ENCODE results near the gene PLOD1.

PLOD1 gene

DNA sequence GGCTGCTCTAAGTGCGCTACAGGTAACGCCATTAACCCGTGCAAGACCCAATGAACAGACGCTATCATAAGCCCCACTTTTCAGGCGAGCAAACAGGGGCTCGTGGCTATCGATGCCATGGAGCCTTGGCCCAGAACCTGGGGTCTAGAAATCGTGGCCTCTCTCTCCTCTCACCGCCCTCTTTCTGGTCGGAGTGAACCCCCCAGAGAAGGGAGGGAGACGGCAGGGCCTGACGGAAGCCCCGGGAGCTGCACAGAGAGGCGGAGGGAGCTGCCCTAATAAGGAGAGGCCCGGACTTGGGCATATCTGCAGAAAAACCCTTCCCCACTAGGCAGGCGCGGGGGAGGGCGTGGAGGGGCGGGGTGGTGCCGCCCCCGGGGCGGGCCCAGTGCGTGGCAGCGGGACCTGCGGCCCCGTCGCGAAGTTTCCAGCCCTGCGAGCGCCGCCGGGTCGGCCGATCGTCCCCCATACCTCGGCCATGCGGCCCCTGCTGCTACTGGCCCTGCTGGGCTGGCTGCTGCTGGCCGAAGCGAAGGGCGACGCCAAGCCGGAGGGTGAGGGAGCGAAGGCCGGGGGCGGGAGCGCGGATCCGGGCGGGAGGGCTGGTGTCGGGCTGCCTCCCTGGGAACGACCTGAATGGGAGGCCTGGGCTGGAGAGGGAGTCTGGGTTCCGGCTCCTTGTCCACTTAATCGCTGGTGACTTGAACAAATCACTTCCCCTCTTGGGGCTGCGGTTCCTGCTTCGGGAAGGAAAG, at the start of gene PLOD1:
TSS of gene PLOD1 (plus strand) at position 416 of the 755 bp plus-strand sequence. CDS start at position 479, 63 bp downstream.
- H3K27ac ChIP-seq (ENCODE audit: low read length): peak within 1 kb of the TSS; percentile 66
- TF ChIP-seq, protein P1, sequence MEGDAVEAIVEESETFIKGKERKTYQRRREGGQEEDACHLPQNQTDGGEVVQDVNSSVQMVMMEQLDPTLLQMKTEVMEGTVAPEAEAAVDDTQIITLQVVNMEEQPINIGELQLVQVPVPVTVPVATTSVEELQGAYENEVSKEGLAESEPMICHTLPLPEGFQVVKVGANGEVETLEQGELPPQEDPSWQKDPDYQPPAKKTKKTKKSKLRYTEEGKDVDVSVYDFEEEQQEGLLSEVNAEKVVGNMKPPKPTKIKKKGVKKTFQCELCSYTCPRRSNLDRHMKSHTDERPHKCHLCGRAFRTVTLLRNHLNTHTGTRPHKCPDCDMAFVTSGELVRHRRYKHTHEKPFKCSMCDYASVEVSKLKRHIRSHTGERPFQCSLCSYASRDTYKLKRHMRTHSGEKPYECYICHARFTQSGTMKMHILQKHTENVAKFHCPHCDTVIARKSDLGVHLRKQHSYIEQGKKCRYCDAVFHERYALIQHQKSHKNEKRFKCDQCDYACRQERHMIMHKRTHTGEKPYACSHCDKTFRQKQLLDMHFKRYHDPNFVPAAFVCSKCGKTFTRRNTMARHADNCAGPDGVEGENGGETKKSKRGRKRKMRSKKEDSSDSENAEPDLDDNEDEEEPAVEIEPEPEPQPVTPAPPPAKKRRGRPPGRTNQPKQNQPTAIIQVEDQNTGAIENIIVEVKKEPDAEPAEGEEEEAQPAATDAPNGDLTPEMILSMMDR (IDR thresholded peaks at IDR 0.05; ENCODE audit: borderline replicate concordance, extremely low read depth, low read length, poor library complexity, severe bottlenecking): no peak
- TF ChIP-seq EZH2 (IDR thresholded peaks at IDR 0.05; ENCODE audit: borderline replicate concordance, low read depth, low read length, severe bottlenecking): no peak
- no peaks in the 10 kb centered on the region for H3K9me3 ChIP-seq (ENCODE audit: insufficient read depth, low read length, severe bottlenecking)
- peak; percentile 91 for DNase-seq
- ATAC-seq (ENCODE audit: insufficient read depth, low read depth): peak; percentile 99
- no peaks in the 10 kb centered on the region for H4K20me1 ChIP-seq (ENCODE audit: insufficient read depth, low read length)
- peak within 1 kb of the TSS; percentile 58 for H3K9ac ChIP-seq (ENCODE audit: low read depth, low read length)
- H3K4me1 ChIP-seq (ENCODE audit: insufficient read depth, low read length): peaks cover 18% of the 10 kb centered on the region
- no peaks in the 10 kb centered on the region for H3K27me3 ChIP-seq (ENCODE audit: insufficient read depth, low read length, poor library complexity)
- peak within 1 kb of the TSS; percentile 83 for H2AFZ ChIP-seq (ENCODE audit: low read depth, low read length)
- no peaks in the 10 kb centered on the region for H3K36me3 ChIP-seq (ENCODE audit: insufficient read depth, low read length)
- H3K4me2 ChIP-seq (ENCODE audit: insufficient read depth, low read length): peak within 1 kb of the TSS; percentile 73
- H3K4me3 ChIP-seq (ENCODE audit: low read depth in 1 of 2, low read length in 2 of 2): peak within 1 kb of the TSS; percentile 23 to 66; a peak in 3 of 4 replicates
- no peaks in the 10 kb centered on the region for H3K79me2 ChIP-seq (ENCODE audit: insufficient read depth, low read length)

DNA sequence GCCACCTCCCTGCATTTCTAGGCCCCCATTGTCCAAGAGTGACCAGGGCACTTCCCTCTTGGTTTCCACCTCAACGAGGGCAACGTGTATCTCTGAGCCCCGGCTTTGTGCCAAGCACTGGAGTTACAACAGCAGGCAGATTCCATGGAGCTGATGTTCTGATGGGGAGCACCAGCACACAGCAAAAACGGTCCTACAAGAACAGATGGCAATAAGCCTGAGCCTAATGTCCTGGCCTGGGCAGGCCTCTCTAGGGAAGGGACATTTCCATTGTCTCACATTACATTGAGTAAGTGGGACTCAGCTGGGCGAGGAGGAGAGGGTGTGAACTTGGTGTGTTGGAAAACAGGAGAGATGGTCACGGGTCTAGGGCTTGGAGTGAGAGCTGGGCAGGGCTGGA, 48.6 kb upstream of the PLOD1 start:
- DNase-seq: no peak

DNA sequence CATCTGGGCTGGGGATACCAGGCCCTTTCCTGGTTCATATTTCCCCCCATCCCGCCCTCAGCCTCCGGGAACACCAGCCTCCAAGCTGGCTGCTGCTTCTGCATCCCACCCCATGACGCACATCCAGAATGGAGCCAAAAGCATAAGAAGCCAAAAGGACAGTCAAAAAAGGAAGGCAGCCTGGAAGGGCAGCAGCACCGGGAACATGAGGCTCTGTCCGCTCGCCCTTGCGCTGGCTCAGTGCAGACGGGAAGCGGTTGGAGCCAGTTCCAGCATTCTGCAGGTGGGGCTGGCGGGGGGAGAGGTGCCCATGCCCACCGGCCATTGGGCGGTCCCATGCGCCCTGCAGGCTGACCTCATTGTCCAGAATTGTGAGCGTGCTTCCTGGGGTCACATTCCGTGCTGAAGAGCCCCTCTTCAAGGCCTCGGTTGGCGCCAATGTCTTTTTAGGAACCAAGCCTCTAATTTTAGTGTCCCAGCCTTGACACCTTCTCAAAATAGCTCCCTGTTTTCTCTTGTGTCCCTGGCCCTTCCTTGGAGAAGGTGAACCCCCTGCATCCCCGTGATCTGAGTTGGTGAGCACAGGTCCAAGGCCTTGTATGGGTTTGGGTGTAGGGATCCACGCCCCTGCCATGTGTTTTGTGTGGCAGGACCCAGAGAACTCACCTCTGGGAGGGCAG, 47.4 kb upstream of the PLOD1 start:
- H3K27ac ChIP-seq (ENCODE audit: low read length): no peak overlapping the region
- ATAC-seq (ENCODE audit: insufficient read depth, low read depth) (no peak), DNase-seq (no peak)
- H3K79me2 ChIP-seq (ENCODE audit: insufficient read depth, low read length): no peaks in the 10 kb centered on the region
- peaks cover 3% of the 10 kb centered on the region; the same call in 1 of the 2 replicates for H4K20me1 ChIP-seq (ENCODE audit: insufficient read depth, low read length)
- H3K9ac ChIP-seq (ENCODE audit: low read depth, low read length): no peak overlapping the region
- H3K27me3 ChIP-seq (ENCODE audit: insufficient read depth, low read length, poor library complexity): peaks cover under 1% of the 10 kb centered on the region
- no peak overlapping the region for H2AFZ ChIP-seq (ENCODE audit: low read depth, low read length)
- H3K9me3 ChIP-seq (ENCODE audit: insufficient read depth, low read length, severe bottlenecking): no peaks in the 10 kb centered on the region
- no peaks in the 10 kb centered on the region for H3K36me3 ChIP-seq (ENCODE audit: insufficient read depth, low read length)
- no peak overlapping the region for H3K4me2 ChIP-seq (ENCODE audit: insufficient read depth, low read length)
- no peak for TF ChIP-seq EZH2 (IDR thresholded peaks at IDR 0.05; ENCODE audit: borderline replicate concordance, low read depth, low read length, severe bottlenecking)
- TF ChIP-seq, protein P1 (IDR thresholded peaks at IDR 0.05; ENCODE audit: borderline replicate concordance, extremely low read depth, low read length, poor library complexity, severe bottlenecking): no peak
- H3K4me3 ChIP-seq (ENCODE audit: low read depth in 1 of 2, low read length in 2 of 2): no peak overlapping the region
- no peaks in the 10 kb centered on the region for H3K4me1 ChIP-seq (ENCODE audit: insufficient read depth, low read length)

More for the DNA sequence above, 48.6 kb upstream of the PLOD1 start:
- H3K4me1 ChIP-seq (ENCODE audit: insufficient read depth, low read length): no peaks in the 10 kb centered on the region
- no peak overlapping the region for H3K9ac ChIP-seq (ENCODE audit: low read depth, low read length)
- no peak overlapping the region for H3K4me2 ChIP-seq (ENCODE audit: insufficient read depth, low read length)
- H3K27me3 ChIP-seq (ENCODE audit: insufficient read depth, low read length, poor library complexity): peaks cover 2% of the 10 kb centered on the region
- H2AFZ ChIP-seq (ENCODE audit: low read depth, low read length): no peak overlapping the region
- ATAC-seq (ENCODE audit: insufficient read depth, low read depth): no peak
- H3K9me3 ChIP-seq (ENCODE audit: insufficient read depth, low read length, severe bottlenecking): no peaks in the 10 kb centered on the region
- TF ChIP-seq, protein P1 (IDR thresholded peaks at IDR 0.05; ENCODE audit: borderline replicate concordance, extremely low read depth, low read length, poor library complexity, severe bottlenecking): no peak
- no peak for TF ChIP-seq EZH2 (IDR thresholded peaks at IDR 0.05; ENCODE audit: borderline replicate concordance, low read depth, low read length, severe bottlenecking)
- H3K27ac ChIP-seq (ENCODE audit: low read length): no peak overlapping the region
- H3K79me2 ChIP-seq (ENCODE audit: insufficient read depth, low read length): no peaks in the 10 kb centered on the region
- H4K20me1 ChIP-seq (ENCODE audit: insufficient read depth, low read length): peaks cover 3% of the 10 kb centered on the region; the same call in 1 of the 2 replicates
- H3K36me3 ChIP-seq (ENCODE audit: insufficient read depth, low read length): no peaks in the 10 kb centered on the region
- no peak overlapping the region for H3K4me3 ChIP-seq (ENCODE audit: low read depth in 1 of 2, low read length in 2 of 2)

Measured in DND-41 (cell line).